Central memory CD8-positive, alpha-beta T cell (primary cell): ENCODE data around the gene DHRS7C.
"Not testable (repeated sequence)": the region's sequence is repeated elsewhere in the genome, so short reads cannot be mapped to it uniquely, and the experiment has no call there.

Experiments
- ATAC-seq: fragments of 150-1000 bp; cut with Tn5 transposase; replicated peaks from 2 replicates; pipeline ENCODE4 v1.10.0; 2022; ENCODE audit warnings: mild to moderate bottlenecking, moderate FRiP score, moderate number of reproducible peaks; ENCODE audit not compliant: poor library complexity, severe bottlenecking; ENCODE audit errors: extremely low read depth
- DNase-seq, 2 donors: peaks; one replicate each; pipeline ENCODE4 v3.0.0; 2021; ENCODE audit warnings: low spot score in 2 of 2
- H3K27ac Mint-ChIP-seq: one replicate; pipeline ENCODE4 v1.8.0; 2022; ENCODE audit warnings: low read depth, mild to moderate bottlenecking, moderate library complexity, mixed read lengths
- H3K27me3 Mint-ChIP-seq: one replicate; pipeline ENCODE4 v1.8.0; 2022; ENCODE audit warnings: mixed read lengths
- H3K36me3 Mint-ChIP-seq: one replicate; pipeline ENCODE4 v1.8.0; 2022; ENCODE audit warnings: mild to moderate bottlenecking, moderate library complexity, mixed read lengths; ENCODE audit not compliant: insufficient read depth
- H3K4me1 Mint-ChIP-seq: one replicate; pipeline ENCODE4 v1.8.0; 2022; ENCODE audit warnings: mixed read lengths
- H3K4me3 Mint-ChIP-seq: one replicate; pipeline ENCODE4 v1.8.0; 2022; ENCODE audit warnings: mild to moderate bottlenecking, moderate library complexity, mixed read lengths
- H3K9me3 Mint-ChIP-seq: one replicate; pipeline ENCODE4 v1.8.0; 2022; ENCODE audit warnings: mixed read lengths

DHRS7C gene

DNA sequence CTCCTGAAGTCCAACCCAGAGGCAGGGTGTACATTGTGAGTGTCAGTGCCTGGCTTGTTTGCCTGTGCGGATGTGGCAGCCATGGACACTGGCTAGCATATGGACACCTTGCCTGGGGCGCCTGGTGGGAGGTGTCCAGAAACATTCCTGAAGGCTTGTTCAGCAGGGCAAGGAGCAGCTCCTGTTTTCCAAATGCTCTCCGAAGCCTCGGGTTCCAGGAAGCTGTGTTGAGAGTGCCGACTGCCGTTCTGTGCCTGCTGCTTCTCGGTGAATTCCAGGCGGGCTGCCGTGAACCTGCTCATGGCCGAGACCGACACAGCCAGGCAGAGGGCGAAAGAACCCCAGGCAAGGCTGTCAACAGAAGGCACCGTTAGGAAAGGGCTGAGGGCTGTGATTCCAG, 10.9 kb upstream of the DHRS7C start:
- Mint-ChIP-seq H3K27ac (no peak overlapping the region), H3K9me3 (no peaks in the 10 kb centered on the region), H3K4me3 (no peak overlapping the region), H3K4me1 (no peaks in the 10 kb centered on the region), H3K36me3 (no peaks in the 10 kb centered on the region), H3K27me3 (peaks cover 68% of the 10 kb centered on the region)
- ATAC-seq (no peak), DNase-seq (no peak)

DNA sequence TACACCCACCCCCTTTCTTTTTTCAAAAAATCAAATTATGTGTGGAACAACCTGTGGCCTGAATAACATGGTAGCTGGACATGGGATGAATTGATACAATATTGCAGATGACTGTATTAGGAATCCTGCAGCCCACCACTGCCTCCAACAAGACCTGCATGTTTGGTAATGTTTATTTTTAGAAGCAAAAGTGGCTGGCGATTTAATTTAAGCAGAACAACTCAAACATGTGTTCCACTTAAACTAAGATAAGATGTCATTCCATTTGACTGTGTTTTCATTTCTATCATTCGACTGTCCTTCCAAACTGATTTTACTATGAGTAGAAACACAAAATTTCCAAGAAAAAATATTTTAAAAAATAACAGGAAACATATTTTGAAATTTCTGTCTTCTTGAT, 10.1 kb upstream of the DHRS7C start:
- ATAC-seq, result no peak
- Mint-ChIP-seq H3K27ac (no peak overlapping the region), H3K36me3 (no peaks in the 10 kb centered on the region), H3K4me1 (no peaks in the 10 kb centered on the region), H3K9me3 (no peaks in the 10 kb centered on the region), H3K27me3 (peaks cover 72% of the 10 kb centered on the region), H3K4me3 (no peak overlapping the region)
- DNase-seq, result no peak

GRCh38 chr17:9798724-9799123, 7.3 kb upstream of the DHRS7C start:
- H3K27me3 Mint-ChIP-seq, result peaks cover 75% of the 10 kb centered on the region
- H3K36me3 Mint-ChIP-seq, result no peaks in the 10 kb centered on the region
- DNase-seq (no peak), ATAC-seq (no peak)
- no peaks in the 10 kb centered on the region for H3K9me3 Mint-ChIP-seq
- H3K27ac Mint-ChIP-seq, result no peak overlapping the region
- H3K4me3 Mint-ChIP-seq, result no peak overlapping the region
- no peaks in the 10 kb centered on the region for H3K4me1 Mint-ChIP-seq

- Mint-ChIP-seq H3K27ac (no peak overlapping the region), H3K36me3 (no peaks in the 10 kb centered on the region), H3K4me3 (no peak overlapping the region), H3K4me1 (no peaks in the 10 kb centered on the region), H3K27me3 (peaks cover 67% of the 10 kb centered on the region), H3K9me3 (no peaks in the 10 kb centered on the region)
- ATAC-seq (no peak), DNase-seq (no peak)
These were observed 6.6 kb upstream of the DHRS7C start for GRCh38 chr17:9798008-9798407.

DNA sequence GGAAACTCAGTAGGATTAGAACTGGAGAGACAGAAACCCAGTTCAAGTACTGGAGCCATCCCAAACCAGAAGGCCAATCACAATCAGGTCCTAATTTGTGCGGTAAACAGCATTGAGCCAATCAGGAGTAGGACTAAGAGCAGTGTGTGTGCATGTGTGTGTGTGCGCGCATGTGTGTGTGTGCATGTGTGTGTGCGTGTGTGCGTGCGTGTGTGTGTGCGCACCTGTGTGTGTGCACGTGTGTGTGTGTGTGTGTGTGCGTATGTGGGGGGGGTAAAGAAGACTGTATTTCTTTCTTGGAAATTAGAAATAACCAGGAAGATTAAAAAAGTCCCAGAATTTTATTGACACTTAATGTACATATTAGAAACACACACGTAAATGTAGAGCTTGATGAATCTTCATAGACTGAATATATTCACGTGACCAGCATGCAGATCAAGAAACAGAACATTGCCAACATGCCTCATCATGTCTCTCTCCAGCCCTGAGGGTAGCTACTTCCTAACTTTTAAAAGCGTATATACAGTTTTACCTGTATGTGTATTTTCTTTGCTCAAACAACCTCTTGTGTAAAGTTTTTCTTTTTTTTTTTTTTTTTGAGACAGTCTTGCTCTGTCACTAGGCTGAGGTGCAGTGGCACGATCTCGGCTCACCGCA, 919 bp upstream of the DHRS7C start:
- peaks cover 33% of the 10 kb centered on the region for H3K27me3 Mint-ChIP-seq
- no peak overlapping the region for H3K27ac Mint-ChIP-seq
- H3K4me1 Mint-ChIP-seq, result no peaks in the 10 kb centered on the region
- ATAC-seq, result no peak
- no peaks in the 10 kb centered on the region for H3K36me3 Mint-ChIP-seq
- H3K9me3 Mint-ChIP-seq, result no peaks in the 10 kb centered on the region
- no peak overlapping the region for H3K4me3 Mint-ChIP-seq
- DNase-seq, result no peak

DNA sequence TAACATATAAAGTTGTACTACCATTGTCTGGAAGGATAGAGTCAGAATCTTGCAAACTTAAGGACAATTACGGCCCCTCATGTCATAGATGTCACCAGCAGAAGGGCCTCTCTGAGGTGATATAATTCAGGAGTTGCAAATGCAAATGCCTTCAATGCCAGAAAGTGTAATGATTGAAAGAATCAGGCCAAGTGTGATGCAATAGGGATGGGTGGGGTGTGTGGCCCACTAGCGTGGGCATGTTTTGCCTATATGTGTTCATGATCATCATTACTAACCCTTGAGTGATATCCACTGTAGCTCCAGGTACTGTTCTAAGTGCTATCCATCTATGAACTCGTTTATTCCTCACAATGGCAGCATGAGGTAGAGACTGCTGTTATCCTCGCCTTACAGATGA, 1.1 kb downstream of the DHRS7C start:
- Mint-ChIP-seq H3K4me1 (no peaks in the 10 kb centered on the region), H3K9me3 (no peaks in the 10 kb centered on the region), H3K4me3 (no peak overlapping the region), H3K36me3 (no peaks in the 10 kb centered on the region), H3K27ac (no peak overlapping the region), H3K27me3 (peaks cover 15% of the 10 kb centered on the region)
- ATAC-seq (no peak), DNase-seq (no peak)

GRCh38 chr17:9788601-9789000, 2.8 kb downstream of the DHRS7C start:
- no peaks in the 10 kb centered on the region for H3K4me1 Mint-ChIP-seq
- no peak overlapping the region for H3K4me3 Mint-ChIP-seq
- H3K27ac Mint-ChIP-seq, result no peak overlapping the region
- peaks cover 13% of the 10 kb centered on the region for H3K27me3 Mint-ChIP-seq
- no peaks in the 10 kb centered on the region for H3K36me3 Mint-ChIP-seq
- H3K9me3 Mint-ChIP-seq, result no peaks in the 10 kb centered on the region
- no peak for DNase-seq
- ATAC-seq, result no peak

DNA sequence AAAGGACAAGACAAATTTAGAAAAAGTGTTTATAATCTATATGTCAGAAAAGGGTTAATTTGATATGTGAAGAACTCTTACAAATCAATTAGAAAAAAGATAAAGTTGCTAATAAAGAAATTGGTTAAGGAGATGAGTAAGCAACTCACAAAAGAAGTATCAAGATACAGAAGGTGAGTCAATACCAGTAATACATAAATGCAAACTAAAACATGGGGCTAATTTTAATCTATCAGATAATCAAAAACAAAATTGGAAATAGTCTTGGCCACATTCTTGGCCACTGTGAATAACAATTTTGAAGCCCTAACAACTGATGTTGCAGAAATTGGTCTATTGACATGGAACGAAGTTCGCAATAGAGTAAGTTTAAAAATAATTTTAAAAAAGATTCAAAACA, 6.8 kb downstream of the DHRS7C start:
- Mint-ChIP-seq H3K27me3 (peaks cover 50% of the 10 kb centered on the region), H3K27ac (no peak overlapping the region), H3K4me1 (no peaks in the 10 kb centered on the region), H3K36me3 (no peaks in the 10 kb centered on the region), H3K4me3 (no peak overlapping the region), H3K9me3 (no peaks in the 10 kb centered on the region)
- DNase-seq, result no peak
- ATAC-seq, result no peak

DNA sequence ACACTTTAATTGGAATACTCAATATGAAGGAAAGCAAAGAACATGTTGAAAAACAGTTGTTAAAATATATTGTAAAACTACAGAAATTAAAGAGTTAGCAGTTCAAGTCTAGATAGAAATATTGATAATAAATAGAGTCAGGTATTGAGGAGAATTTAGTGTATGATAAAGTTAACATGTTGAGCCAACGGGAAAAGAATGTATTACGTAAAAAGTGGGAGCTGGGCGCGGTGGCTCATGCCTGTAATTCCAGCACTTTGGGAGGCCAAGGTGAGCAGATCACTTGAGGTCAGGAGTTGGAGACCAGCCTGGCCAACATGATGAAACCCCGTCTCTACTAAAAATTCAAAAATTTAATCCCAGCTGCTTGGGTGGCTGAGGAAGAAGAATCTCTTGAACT, 7.9 kb downstream of the DHRS7C start:
- peaks cover 61% of the 10 kb centered on the region for H3K27me3 Mint-ChIP-seq
- H3K9me3 Mint-ChIP-seq, H3K36me3 Mint-ChIP-seq, H3K27ac Mint-ChIP-seq, DNase-seq, H3K4me1 Mint-ChIP-seq, H3K4me3 Mint-ChIP-seq, ATAC-seq: not testable (repeated sequence)

DNA sequence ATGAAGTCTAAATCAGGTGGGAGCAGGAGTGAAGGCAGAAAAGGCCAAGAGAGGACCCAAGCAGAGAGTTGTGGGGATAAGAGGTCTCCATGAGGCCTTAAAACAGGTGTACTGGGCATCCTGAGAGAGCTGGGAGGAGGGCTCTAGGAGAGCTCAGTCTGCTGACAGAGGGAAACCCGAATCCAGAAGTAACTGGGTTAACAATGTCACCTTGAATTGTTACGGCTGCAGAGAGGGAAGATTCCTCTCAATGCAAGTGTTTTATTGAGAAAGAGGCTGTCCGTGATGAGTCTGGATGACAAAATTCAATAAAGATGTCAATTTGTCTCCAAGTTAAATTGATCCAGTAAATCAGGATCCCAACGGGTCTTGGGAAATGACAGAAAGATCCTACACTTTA, 8.3 kb downstream of the DHRS7C start:
- H3K27ac Mint-ChIP-seq, result no peak overlapping the region
- ATAC-seq, result no peak
- no peaks in the 10 kb centered on the region for H3K4me1 Mint-ChIP-seq
- DNase-seq, result no peak
- H3K27me3 Mint-ChIP-seq, result peaks cover 62% of the 10 kb centered on the region
- H3K4me3 Mint-ChIP-seq, result no peak overlapping the region
- no peaks in the 10 kb centered on the region for H3K36me3 Mint-ChIP-seq
- H3K9me3 Mint-ChIP-seq, result no peaks in the 10 kb centered on the region

GRCh38 chr17:9780552-9780951, 10.8 kb downstream of the DHRS7C start:
- ATAC-seq, result no peak
- Mint-ChIP-seq H3K4me3 (no peak overlapping the region), H3K27me3 (peaks cover 74% of the 10 kb centered on the region), H3K9me3 (no peaks in the 10 kb centered on the region), H3K36me3 (no peaks in the 10 kb centered on the region), H3K27ac (no peak overlapping the region), H3K4me1 (no peaks in the 10 kb centered on the region)
- no peak for DNase-seq

DNA sequence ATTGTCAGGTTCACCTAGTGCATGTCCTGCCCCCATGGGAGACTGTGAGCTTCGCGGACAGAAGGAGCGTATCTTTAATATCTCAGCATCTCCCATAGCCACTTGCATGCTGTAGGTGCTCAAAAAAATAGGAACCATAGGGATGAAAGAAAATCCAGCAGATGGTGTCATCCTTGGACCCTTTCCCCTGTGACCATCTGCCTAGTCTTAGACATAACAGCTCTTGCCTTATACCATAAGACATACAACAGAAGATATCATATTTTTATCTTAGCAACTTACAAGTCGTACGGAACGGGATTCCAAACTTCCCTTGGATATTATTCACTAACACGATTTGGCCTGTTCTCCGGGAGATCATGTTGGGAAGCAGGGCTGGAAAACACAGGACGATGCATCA, 14.5 kb downstream of the DHRS7C start:
- no peak for DNase-seq
- no peak overlapping the region for H3K4me3 Mint-ChIP-seq
- no peak for ATAC-seq
- no peaks in the 10 kb centered on the region for H3K9me3 Mint-ChIP-seq
- H3K4me1 Mint-ChIP-seq, result no peaks in the 10 kb centered on the region
- no peak overlapping the region for H3K27ac Mint-ChIP-seq
- no peaks in the 10 kb centered on the region for H3K36me3 Mint-ChIP-seq
- H3K27me3 Mint-ChIP-seq, result peaks cover 51% of the 10 kb centered on the region

- peaks cover 3% of the 10 kb centered on the region for H3K36me3 Mint-ChIP-seq
- DNase-seq (no peak), ATAC-seq (no peak)
- no peaks in the 10 kb centered on the region for H3K4me1 Mint-ChIP-seq
- peaks cover 15% of the 10 kb centered on the region for H3K27me3 Mint-ChIP-seq
- no peak overlapping the region for H3K4me3 Mint-ChIP-seq
- H3K27ac Mint-ChIP-seq, result no peak overlapping the region
- H3K9me3 Mint-ChIP-seq, result no peaks in the 10 kb centered on the region
These were observed 18.7 kb downstream of the DHRS7C start for GRCh38 chr17:9772658-9773057.

DNA sequence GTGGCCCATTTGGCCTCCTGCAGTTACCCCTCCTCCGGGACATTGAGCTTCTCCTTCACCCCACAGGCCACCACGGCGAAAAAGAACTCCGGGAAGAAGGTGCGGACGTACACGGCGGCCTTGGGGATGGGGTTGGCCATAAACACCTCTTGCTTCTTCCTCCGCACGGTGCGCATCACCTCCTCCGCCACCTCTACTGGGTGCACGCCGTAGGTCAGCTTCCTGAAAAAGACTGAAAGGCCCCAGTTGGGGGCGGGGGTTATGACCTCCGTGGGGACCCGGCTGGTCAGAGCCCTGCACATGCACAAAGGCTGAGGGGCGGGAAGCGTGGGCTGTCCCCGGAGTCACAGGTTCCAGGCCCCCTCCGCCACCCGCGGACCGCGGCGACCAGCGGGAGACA, 19.9 kb downstream of the DHRS7C start:
- Mint-ChIP-seq H3K4me1 (no peaks in the 10 kb centered on the region), H3K4me3 (no peak overlapping the region), H3K36me3 (peaks cover 3% of the 10 kb centered on the region), H3K9me3 (no peaks in the 10 kb centered on the region), H3K27me3 (peaks cover 14% of the 10 kb centered on the region), H3K27ac (no peak overlapping the region)
- DNase-seq, result no peak
- ATAC-seq, result no peak
